HepG2 (cell line): ENCODE measurements around the gene UNC93A.

ENCODE experiments used
- ATM ChIP-seq: fragments of 450-650 bp; IDR thresholded peaks from 2 replicates; pipeline ENCODE4 v1.7.1; 2017; ENCODE audit warnings: mild to moderate bottlenecking, borderline replicate concordance
- CHD2 ChIP-seq: IDR thresholded peaks from 2 replicates; pipeline ENCODE4 v1.6.1; 2011; ENCODE audit warnings: low read depth, low read length, improper control_type of control experiment
- CTCF ChIP-seq: sonication (generic); formaldehyde crosslinking; IDR thresholded peaks from 2 replicates; pipeline ENCODE4 v1.5.0; 2020; ENCODE audit warnings: mild to moderate bottlenecking, missing genetic modification reagents, moderate library complexity
- PPARG ChIP-seq: conservative IDR thresholded peaks from 2 replicates; pipeline ENCODE4 v1.6.1; 2016; ENCODE audit warnings: missing biosample characterization, missing genetic modification reagents
- REST ChIP-seq, 2 experiments: IDR thresholded peaks; 2 replicates each; pipeline ENCODE4 v1.6.1; 2011 to 2012; ENCODE audit warnings: low read length in 2 of 2, borderline replicate concordance in 1 of 2, low read depth in 1 of 2, mild to moderate bottlenecking in 1 of 2, moderate library complexity in 1 of 2
- RFXAP ChIP-seq: sonication (generic); formaldehyde crosslinking; IDR thresholded peaks from 2 replicates; pipeline ENCODE4 v1.4.0; 2020; ENCODE audit warnings: missing genetic modification reagents, borderline replicate concordance
- ZMAT3 ChIP-seq: sonication (generic); formaldehyde crosslinking; conservative IDR thresholded peaks from 2 replicates; pipeline ENCODE4 v1.7.0; 2021; ENCODE audit warnings: missing genetic modification reagents

- TF ChIP-seq PPARG (CRISPR knock-in tag) (no peak), CHD2 (no peak), RFXAP (no peak), CTCF (CRISPR knock-in tag) (no peak), ATM (no peak), ZMAT3 (CRISPR knock-in tag) (no peak), REST (IDR thresholded peaks at IDR 0.05; ENCODE audit: borderline replicate concordance in 1 of 2, low read depth in 1 of 2, low read length in 2 of 2) (no peak)
These were observed 36.3 kb downstream of the UNC93A start for GRCh38 chr6:167327391-167327790.
